HL-60 (cell line): ENCODE results near the gene EPHA2.

Experiments used
- DNase-seq, 2 experiments: peaks; one replicate each; pipeline ENCODE4 v3.0.0-alpha.2; 2010 to 2020; ENCODE audit warnings: low read depth in 1 of 2, low spot score in 1 of 2
- H3K27ac ChIP-seq: fragments of 250-450 bp; sonication (Bioruptor Pico); replicated peaks from 2 replicates; pipeline ENCODE4 v1.5.1; 2020; ENCODE audit warnings: mild to moderate bottlenecking, moderate library complexity
- H3K27me3 ChIP-seq: fragments of 250-450 bp; sonication (Bioruptor Pico); 2 replicates; pipeline ENCODE4 v1.5.1; 2021; ENCODE audit warnings: mild to moderate bottlenecking, moderate library complexity; ENCODE audit not compliant: insufficient read depth, poor library complexity, severe bottlenecking
- H3K4me3 ChIP-seq: replicated peaks from 2 replicates; pipeline ENCODE4 v1.5.1; 2011; ENCODE audit warnings: mild to moderate bottlenecking, control low read depth, low read length; ENCODE audit not compliant: insufficient read depth
- CTCF ChIP-seq: IDR thresholded peaks from one replicate; pipeline ENCODE4 v1.5.1; 2011; ENCODE audit warnings: low read length, control low read depth, inconsistent platforms; ENCODE audit not compliant: insufficient read depth
- GABPA ChIP-seq: IDR thresholded peaks from 2 replicates; pipeline ENCODE4 v1.6.1; 2012; ENCODE audit warnings: low read depth
- POLR2AphosphoS5 ChIP-seq: IDR thresholded peaks from 2 replicates; pipeline ENCODE4 v1.6.1; 2012; ENCODE audit warnings: low read depth
- REST ChIP-seq: IDR thresholded peaks from 2 replicates; pipeline ENCODE4 v1.6.1; 2012; ENCODE audit warnings: low read depth; ENCODE audit not compliant: insufficient replicate concordance
- SPI1 ChIP-seq: IDR thresholded peaks from 2 replicates; pipeline ENCODE4 v1.6.1; 2012; ENCODE audit warnings: low read depth, mild to moderate bottlenecking, borderline replicate concordance

Gene EPHA2

GRCh38 chr1:16093611-16094010 lies 62.3 kb downstream of the EPHA2 start:
- TF ChIP-seq GABPA (no peak), REST (no peak), POLR2AphosphoS5 (no peak), SPI1 (no peak), CTCF (no peak)
- H3K27ac ChIP-seq: no peak overlapping the region
- no peak overlapping the region for H3K4me3 ChIP-seq
- no peaks in the 10 kb centered on the region for H3K27me3 ChIP-seq
- no peak for DNase-seq

DNA sequence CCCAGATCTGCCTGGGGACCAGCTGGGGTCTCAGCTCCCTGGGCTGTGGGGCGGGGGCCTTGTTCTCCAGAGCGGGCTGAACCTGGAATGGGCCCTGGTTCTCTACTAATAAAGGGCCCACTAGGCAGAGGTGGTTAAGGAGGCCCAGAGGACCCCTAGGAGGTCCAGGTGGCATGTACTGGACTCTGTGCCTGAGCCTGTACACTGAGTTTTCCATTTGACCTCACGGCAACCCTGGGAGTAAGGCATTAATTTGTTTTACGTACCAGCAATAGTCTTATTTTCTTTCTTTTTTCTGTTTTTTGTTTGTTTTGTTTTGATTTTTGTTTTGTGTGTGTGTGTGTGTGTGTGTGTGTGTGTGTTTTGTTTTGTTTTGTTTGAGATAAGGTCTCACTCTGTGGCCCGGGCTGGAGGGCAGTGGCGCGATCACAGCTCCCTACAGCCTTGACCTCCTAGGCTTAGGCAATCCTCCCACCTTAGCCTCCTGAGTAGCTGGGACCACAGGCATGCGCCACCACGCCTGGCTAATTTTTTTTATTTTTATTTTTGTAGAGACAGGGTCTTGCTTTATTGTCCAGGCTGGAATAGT lies 62.9 kb downstream of the EPHA2 start:
- no peak overlapping the region for H3K4me3 ChIP-seq
- H3K27me3 ChIP-seq: no peaks in the 10 kb centered on the region
- TF ChIP-seq SPI1 (no peak), GABPA (no peak), REST (no peak), CTCF (no peak), POLR2AphosphoS5 (no peak)
- H3K27ac ChIP-seq: no peak overlapping the region
- DNase-seq: no peak

- H3K27ac ChIP-seq: no peak overlapping the region
- H3K4me3 ChIP-seq: no peak overlapping the region
- TF ChIP-seq POLR2AphosphoS5 (no peak), GABPA (no peak), REST (no peak), SPI1 (no peak), CTCF (no peak)
- no peak for DNase-seq
- H3K27me3 ChIP-seq: no peaks in the 10 kb centered on the region
These were observed 63.6 kb downstream of the EPHA2 start for GRCh38 chr1:16092097-16092922.
